HepG2 (cell line): Measurements from ENCODE around the gene CISH. TPM values are rescaled to one million over a fixed set of nuclear protein-coding genes. Genes with fewer than 3 reads are reported as not detected.

Source experiments
- ATAC-seq: fragments of 200-7000 bp; cut with Tn5 transposase; 3 replicates; pipeline ENCODE4 v1.9.1; 2020; ENCODE audit warnings: mild to moderate bottlenecking, moderate library complexity
- BruUV-seq: library from RNA; stranded (reverse); fragments of 400-500 nt; replicated peaks from 2 replicates; lab custom pipeline; 2021; lab: Mats Ljungman, UMichigan
- CTCF ChIA-PET: fragments of 300-600 bp; formaldehyde crosslinking; extraction: SDS; loops from one replicate; lab custom pipeline; 2021; ENCODE audit warnings: low total read pairs, inconsistent platforms, low intra/inter-chr PET ratio; lab: Yijun Ruan, JAX
- POLR2A ChIA-PET: fragments of 350-600 bp; sonication (Branson Sonifier 250); formaldehyde crosslinking; loops from one replicate; lab custom pipeline; 2020; ENCODE audit warnings: antibody characterized with exemption, inconsistent platforms; lab: Yijun Ruan, JAX
- DNase-seq: peaks from one replicate; pipeline ENCODE4 v3.0.0-alpha.2; 2015; ENCODE audit warnings: low spot score
- FAIRE-seq: peaks from 3 replicates; lab custom pipeline; 2011; peaks lifted over from hg19 to GRCh38; lab: Jason Lieb, UNC
- H2AFZ ChIP-seq: one replicate; pipeline ENCODE4 v1.6.1; 2011; ENCODE audit warnings: low read length, inconsistent platforms
- H3K27ac ChIP-seq: fragments of 300-600 bp; 3 replicates; pipeline ENCODE4 v1.8.0; 2011; ENCODE audit warnings: mixed run types, mild to moderate bottlenecking, mixed read lengths, low read length, inconsistent platforms; ENCODE audit not compliant: insufficient read depth; ENCODE audit errors: extremely low read length
- H3K27me3 ChIP-seq, 2 experiments: fragments of 200-600 bp in 1 of 2; 2 replicates in 1 of 2; 3 replicates in 1 of 2; pipeline versions ENCODE4 v1.6.0 to v1.8.0; 2011; ENCODE audit warnings: low read length in 2 of 2, mild to moderate bottlenecking in 2 of 2, moderate library complexity in 2 of 2, inconsistent platforms in 1 of 2; ENCODE audit not compliant: insufficient read depth in 2 of 2, control insufficient read depth in 1 of 2
- H3K36me3 ChIP-seq, 2 experiments: fragments of 200-600 bp in 1 of 2; replicated peaks in 1 of 2; 2 replicates in 1 of 2; 3 replicates in 1 of 2; pipeline versions ENCODE4 v1.5.1 to v1.8.0; 2011; ENCODE audit warnings: low read length in 2 of 2, inconsistent platforms in 1 of 2; ENCODE audit not compliant: insufficient read depth in 2 of 2, control insufficient read depth in 1 of 2
- H3K4me1 ChIP-seq: 2 replicates; pipeline ENCODE4 v1.5.1; 2012; ENCODE audit warnings: low read length, inconsistent platforms; ENCODE audit not compliant: insufficient read depth
- H3K4me2 ChIP-seq: 2 replicates; pipeline ENCODE4 v1.6.0; 2011; ENCODE audit warnings: low read depth, low read length, inconsistent platforms
- H3K4me3 ChIP-seq, 3 experiments: fragments of 200-600 bp in 1 of 3; sonication (generic), shearing (Covaris generic) in 1 of 3; replicated peaks in 1 of 3; 2 replicates each; pipeline ENCODE4 v1.5.1; 2011 to 2016; ENCODE audit warnings: low read length in 3 of 3, inconsistent platforms in 2 of 3, low read depth in 2 of 3, mild to moderate bottlenecking in 2 of 3, control low read depth in 1 of 3, mixed read lengths in 1 of 3; ENCODE audit not compliant: insufficient read depth in 1 of 3
- H3K79me2 ChIP-seq: one replicate; pipeline ENCODE4 v1.6.1; 2011; ENCODE audit warnings: low read length, inconsistent platforms; ENCODE audit not compliant: insufficient read depth
- H3K9ac ChIP-seq: 2 replicates; pipeline ENCODE4 v1.6.0; 2011; ENCODE audit warnings: mild to moderate bottlenecking, low read depth, low read length, inconsistent platforms; ENCODE audit not compliant: insufficient read depth
- H3K9me3 ChIP-seq: 2 replicates; pipeline ENCODE4 v1.5.1; 2012; ENCODE audit warnings: mild to moderate bottlenecking, low read length
- H4K20me1 ChIP-seq: 2 replicates; pipeline ENCODE4 v1.6.0; 2011; ENCODE audit warnings: inconsistent platforms, mild to moderate bottlenecking, low read length, moderate library complexity; ENCODE audit not compliant: insufficient read depth
- KLF12 ChIP-seq: sonication (generic); formaldehyde crosslinking; IDR thresholded peaks from 2 replicates; pipeline ENCODE4 v1.4.0; 2020; ENCODE audit warnings: missing genetic modification reagents, borderline replicate concordance
- REL ChIP-seq: sonication (generic); formaldehyde crosslinking; conservative IDR thresholded peaks from 2 replicates; pipeline ENCODE4 v1.8.0; 2022; ENCODE audit warnings: mild to moderate bottlenecking, missing genetic modification reagents, moderate library complexity
- RFX1 ChIP-seq: fragments of 450-650 bp; IDR thresholded peaks from 2 replicates; pipeline ENCODE4 v1.6.1; 2017
- TSC22D2 ChIP-seq: sonication (generic); formaldehyde crosslinking; IDR thresholded peaks from 2 replicates; pipeline ENCODE4 v1.5.1; 2020; ENCODE audit warnings: missing genetic modification reagents, mild to moderate bottlenecking, borderline replicate concordance
- ZFAT ChIP-seq: sonication (generic); formaldehyde crosslinking; conservative IDR thresholded peaks from 2 replicates; pipeline ENCODE4 v1.8.1; 2023; ENCODE audit warnings: missing genetic modification reagents, inconsistent platforms
- ZNF205 ChIP-seq: IDR thresholded peaks from 2 replicates; pipeline ENCODE4 v1.6.1; 2018; ENCODE audit warnings: missing biosample characterization, missing genetic modification reagents
- ZNF44 ChIP-seq: sonication (generic); formaldehyde crosslinking; IDR thresholded peaks from 2 replicates; pipeline ENCODE4 v1.5.1; 2020; ENCODE audit warnings: mild to moderate bottlenecking, missing genetic modification reagents
- ZZZ3 ChIP-seq: sonication (generic); formaldehyde crosslinking; IDR thresholded peaks from 2 replicates; pipeline ENCODE4 v1.4.0; 2020; ENCODE audit warnings: missing genetic modification reagents, mild to moderate bottlenecking, borderline replicate concordance
- WGBS: methylation state at CpG from one replicate; pipeline ENCODE4 v1.1.6; 2017; ENCODE audit warnings: low lambda C conversion rate; 5-methylcytosine and 5-hydroxymethylcytosine counted together
- in situ Hi-C: cut with HindIII; loops from 2 replicates; pipeline ENCODE4 v1.10.0; 2017; ENCODE audit warnings: low pct_unique_long_range_greater_than_20kb; ENCODE audit not compliant: extremely low pct_ligation_motif_present
- intact Hi-C: fragments of 100-400 bp; cut with micrococcal nuclease; formaldehyde crosslinking; loops from one replicate; pipeline ENCODE4 v1.10.0; 2022; ENCODE audit not compliant: unreplicated experiment
- polyA plus RNA-seq, 8 experiments: library from polyadenylated mRNA; depleted of rRNA in 3 of 8; stranded (reverse) in 7 of 8; unstranded in 1 of 8; fragments of >200 nt; fragmentation: Illumina TruSeq in 4 of 8; extraction: Trizol in 4 of 8; gene quantifications; 2 replicates each; pipeline versions ENCODE4 v1.2.1 to v1.2.3, GENCODE V29; 2011 to 2016; ENCODE audit warnings: low read depth in 4 of 8, missing spikeins in 1 of 8, mixed read lengths in 1 of 8; ENCODE audit not compliant: insufficient read depth in 1 of 8
- total RNA-seq, 5 experiments: library from RNA; depleted of rRNA; stranded (reverse); fragments of >200 nt; fragmentation: Illumina TruSeq; extraction: Trizol; gene quantifications; 2 replicates each; pipeline ENCODE4 v1.2.3, GENCODE V29; 2016; ENCODE audit warnings: low read depth in 1 of 5
- TF ChIP-seq, protein P1 (sequence below): sonication (generic); formaldehyde crosslinking; IDR thresholded peaks from 2 replicates; pipeline ENCODE4 v1.8.1; 2022; ENCODE audit warnings: mild to moderate bottlenecking, missing genetic modification reagents
- TF ChIP-seq, protein P2 (sequence below): sonication (generic); formaldehyde crosslinking; IDR thresholded peaks from 2 replicates; pipeline ENCODE4 v1.4.0; 2020; ENCODE audit warnings: mild to moderate bottlenecking, missing genetic modification reagents
- TF ChIP-seq, protein P3 (sequence below): conservative IDR thresholded peaks from 2 replicates; pipeline ENCODE4 v1.6.1; 2018; ENCODE audit warnings: missing genetic modification reagents

The CISH gene
- total and polyA plus RNA-seq, 2 of the 13 experiments (the other 11 are each of a cell fraction or from before 2014, with no cell fraction given) = 0.91 to 1.5 TPM

DNA sequence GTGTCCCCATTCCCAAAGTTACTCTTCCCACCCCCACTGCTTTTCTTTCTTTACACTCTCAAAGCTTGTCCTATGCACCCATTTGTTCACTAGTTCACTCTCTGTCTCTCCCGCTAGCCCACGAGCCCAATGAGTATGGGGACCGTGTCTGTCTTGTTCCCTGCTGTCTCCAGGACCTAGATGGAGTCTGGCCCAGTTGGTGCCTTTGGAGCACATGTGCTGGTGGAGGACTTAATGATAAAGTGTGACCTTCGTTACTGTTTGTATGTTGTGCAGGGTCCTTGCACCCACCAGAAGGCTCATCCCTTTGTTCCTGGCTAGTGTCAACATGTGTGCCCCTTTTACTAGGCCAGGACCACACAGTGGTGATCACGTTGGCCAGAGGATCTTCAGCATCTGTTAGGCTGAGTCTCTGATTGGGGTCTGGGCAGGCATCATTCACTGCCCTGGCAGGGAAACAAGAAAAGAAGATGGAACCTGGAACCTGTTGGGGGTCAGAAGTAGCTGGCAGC is 7.4 kb downstream of the CISH start:
- intact Hi-C loops (no loop called here), in situ Hi-C loops (no loop called here)
- BruUV-seq = no TSS peak
- H3K4me2 ChIP-seq = no peak overlapping the region
- no peak for ATAC-seq
- no peaks in the 10 kb centered on the region for H3K27me3 ChIP-seq
- POLR2A ChIA-PET = interaction anchor here (0.8 to 4.7 kb wide), 2 partner anchors 8 to 17 kb away, joined by 3 to 101 read pairs; partner anchors contain the start of gene CISH
- H2AFZ ChIP-seq = no peak overlapping the region
- H3K9ac ChIP-seq = no peak overlapping the region
- CTCF ChIA-PET = no interaction called here
- peaks cover 0 to 5% of the 10 kb centered on the region in 2 experiments; a peak in 1 of 5 replicates for H3K36me3 ChIP-seq
- peaks cover 68% of the 10 kb centered on the region for H3K4me1 ChIP-seq
- H4K20me1 ChIP-seq = no peaks in the 10 kb centered on the region
- 84% methylated on average over 4 of the region's 5 CpGs for WGBS
- no peaks in the 10 kb centered on the region for H3K9me3 ChIP-seq
- no peak overlapping the region for H3K4me3 ChIP-seq
- DNase-seq = no peak
- H3K79me2 ChIP-seq = no peaks in the 10 kb centered on the region
- TF ChIP-seq REL (no peak), KLF12 (CRISPR knock-in tag) (no peak), ZNF205 (CRISPR knock-in tag) (no peak), ZNF44 (CRISPR knock-in tag) (no peak), ZZZ3 (CRISPR knock-in tag) (no peak), TSC22D2 (CRISPR knock-in tag) (no peak), ZFAT (CRISPR knock-in tag) (no peak), RFX1 (no peak)
- TF ChIP-seq, protein P1, sequence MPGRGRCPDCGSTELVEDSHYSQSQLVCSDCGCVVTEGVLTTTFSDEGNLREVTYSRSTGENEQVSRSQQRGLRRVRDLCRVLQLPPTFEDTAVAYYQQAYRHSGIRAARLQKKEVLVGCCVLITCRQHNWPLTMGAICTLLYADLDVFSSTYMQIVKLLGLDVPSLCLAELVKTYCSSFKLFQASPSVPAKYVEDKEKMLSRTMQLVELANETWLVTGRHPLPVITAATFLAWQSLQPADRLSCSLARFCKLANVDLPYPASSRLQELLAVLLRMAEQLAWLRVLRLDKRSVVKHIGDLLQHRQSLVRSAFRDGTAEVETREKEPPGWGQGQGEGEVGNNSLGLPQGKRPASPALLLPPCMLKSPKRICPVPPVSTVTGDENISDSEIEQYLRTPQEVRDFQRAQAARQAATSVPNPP = no peak
- TF ChIP-seq, protein P2, sequence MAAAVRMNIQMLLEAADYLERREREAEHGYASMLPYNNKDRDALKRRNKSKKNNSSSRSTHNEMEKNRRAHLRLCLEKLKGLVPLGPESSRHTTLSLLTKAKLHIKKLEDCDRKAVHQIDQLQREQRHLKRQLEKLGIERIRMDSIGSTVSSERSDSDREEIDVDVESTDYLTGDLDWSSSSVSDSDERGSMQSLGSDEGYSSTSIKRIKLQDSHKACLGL (CRISPR knock-in tag) = no peak
- TF ChIP-seq, protein P3, sequence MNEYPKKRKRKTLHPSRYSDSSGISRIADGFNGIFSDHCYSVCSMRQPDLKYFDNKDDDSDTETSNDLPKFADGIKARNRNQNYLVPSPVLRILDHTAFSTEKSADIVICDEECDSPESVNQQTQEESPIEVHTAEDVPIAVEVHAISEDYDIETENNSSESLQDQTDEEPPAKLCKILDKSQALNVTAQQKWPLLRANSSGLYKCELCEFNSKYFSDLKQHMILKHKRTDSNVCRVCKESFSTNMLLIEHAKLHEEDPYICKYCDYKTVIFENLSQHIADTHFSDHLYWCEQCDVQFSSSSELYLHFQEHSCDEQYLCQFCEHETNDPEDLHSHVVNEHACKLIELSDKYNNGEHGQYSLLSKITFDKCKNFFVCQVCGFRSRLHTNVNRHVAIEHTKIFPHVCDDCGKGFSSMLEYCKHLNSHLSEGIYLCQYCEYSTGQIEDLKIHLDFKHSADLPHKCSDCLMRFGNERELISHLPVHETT (CRISPR knock-in tag) = no peak
- no peak overlapping the region for H3K27ac ChIP-seq
- no peak for FAIRE-seq
